ENCODE results near the gene DOCK6.

Gene DOCK6

GRCh38 chr19:11176466-11177193, 85.7 kb downstream of the DOCK6 start:
- peaks cover 23 to 35% (median 32%) of the 10 kb centered on the region in 10 experiments for H3K4me1 ChIP-seq
- TF ChIP-seq Cebpa-rat (IDR thresholded peaks at IDR 0.05): no peak
- no peak overlapping the region for H3K9ac ChIP-seq
- no peak overlapping the region for H3K27ac ChIP-seq
- H3K4me2 ChIP-seq: no peak overlapping the region
- H3K36me3 ChIP-seq: peaks cover 50 to 73% (median 63%) of the 10 kb centered on the region in 11 experiments
- H4K20me1 ChIP-seq: peaks cover 0 to 24% (median 0%) of the 10 kb centered on the region in 11 experiments; a peak in 6 of 22 replicates
- H3K4me3 ChIP-seq: no peak overlapping the region
- no peaks in the 10 kb centered on the region for H3K27me3 ChIP-seq
- H3K9me3 ChIP-seq (replicated peaks in 1 of 11): no peaks in the 10 kb centered on the region

- Histone ChIP-seq H3K4me2 (no peak overlapping the region), H3K27ac (no peak overlapping the region), H3K9me3 (replicated peaks in 1 of 11) (no peaks in the 10 kb centered on the region), H3K9ac (no peak overlapping the region), H3K4me3 (no peak overlapping the region), H3K27me3 (no peaks in the 10 kb centered on the region), H3K4me1 (peaks cover 23 to 28% (median 26%) of the 10 kb centered on the region in 10 experiments), H3K36me3 (peaks cover 55 to 80% (median 70%) of the 10 kb centered on the region in 11 experiments), H4K20me1 (peaks cover 0 to 24% (median 0%) of the 10 kb centered on the region in 11 experiments; a peak in 6 of 22 replicates)
- no peak for TF ChIP-seq Cebpa-rat (IDR thresholded peaks at IDR 0.05)
Observed at GRCh38 chr19:11175920-11176319, 86.4 kb downstream of the DOCK6 start.

GRCh38 chr19:11174336-11174735, 88.0 kb downstream of the DOCK6 start:
- H3K9me3 ChIP-seq (replicated peaks in 1 of 11): no peaks in the 10 kb centered on the region
- H3K4me2 ChIP-seq: no peak overlapping the region
- peaks cover 0 to 24% (median 0%) of the 10 kb centered on the region in 11 experiments; a peak in 6 of 22 replicates for H4K20me1 ChIP-seq
- H3K4me3 ChIP-seq: no peak overlapping the region
- H3K9ac ChIP-seq: no peak overlapping the region
- peaks cover 62 to 96% (median 86%) of the 10 kb centered on the region in 11 experiments for H3K36me3 ChIP-seq
- no peak overlapping the region for H3K27ac ChIP-seq
- no peaks in the 10 kb centered on the region for H3K27me3 ChIP-seq
- peaks cover 8 to 12% (median 11%) of the 10 kb centered on the region in 10 experiments for H3K4me1 ChIP-seq
- TF ChIP-seq Cebpa-rat (IDR thresholded peaks at IDR 0.05): no peak

GRCh38 chr19:11173516-11174155, 88.7 kb downstream of the DOCK6 start:
- no peak for TF ChIP-seq Cebpa-rat (IDR thresholded peaks at IDR 0.05)

GRCh38 chr19:11172576-11172975, 89.7 kb downstream of the DOCK6 start:
- Histone ChIP-seq H3K36me3 (peaks cover 70 to 100% (median 95%) of the 10 kb centered on the region in 11 experiments), H3K9me3 (replicated peaks in 1 of 11) (no peaks in the 10 kb centered on the region), H3K27ac (no peak overlapping the region), H3K9ac (no peak overlapping the region), H3K4me3 (no peak overlapping the region), H3K4me1 (no peaks in the 10 kb centered on the region), H4K20me1 (peaks cover 0 to 18% (median 0%) of the 10 kb centered on the region in 11 experiments; a peak in 6 of 22 replicates), H3K4me2 (no peak overlapping the region), H3K27me3 (no peaks in the 10 kb centered on the region)
- TF ChIP-seq Cebpa-rat (IDR thresholded peaks at IDR 0.05): no peak

More at GRCh38 chr19:11173516-11174155, 88.7 kb downstream of the DOCK6 start:
- H3K4me1 ChIP-seq: peaks cover under 1 to 5% (median 4%) of the 10 kb centered on the region in 10 experiments; a peak in 19 of 20 replicates
- no peaks in the 10 kb centered on the region for H3K27me3 ChIP-seq
- no peak overlapping the region for H3K4me3 ChIP-seq
- peaks cover 68 to 100% (median 92%) of the 10 kb centered on the region in 11 experiments for H3K36me3 ChIP-seq
- H3K9me3 ChIP-seq (replicated peaks in 1 of 11): no peaks in the 10 kb centered on the region
- peaks cover 0 to 20% (median 0%) of the 10 kb centered on the region in 11 experiments; a peak in 6 of 22 replicates for H4K20me1 ChIP-seq
- no peak overlapping the region for H3K27ac ChIP-seq
- H3K4me2 ChIP-seq: no peak overlapping the region
- no peak overlapping the region for H3K9ac ChIP-seq

- H4K20me1 ChIP-seq: peaks cover 0 to 16% (median 0%) of the 10 kb centered on the region in 11 experiments; a peak in 6 of 22 replicates
- peaks cover 64 to 100% (median 93%) of the 10 kb centered on the region in 11 experiments for H3K36me3 ChIP-seq
- H3K9me3 ChIP-seq (replicated peaks in 1 of 11): no peaks in the 10 kb centered on the region
- H3K9ac ChIP-seq: no peak overlapping the region
- no peak overlapping the region for H3K27ac ChIP-seq
- no peak overlapping the region for H3K4me2 ChIP-seq
- H3K4me1 ChIP-seq: no peaks in the 10 kb centered on the region
- H3K4me3 ChIP-seq: no peak overlapping the region
- H3K27me3 ChIP-seq: no peaks in the 10 kb centered on the region
- no peak for TF ChIP-seq Cebpa-rat (IDR thresholded peaks at IDR 0.05)
Observed at GRCh38 chr19:11171144-11171543, 91.2 kb downstream of the DOCK6 start.

- Histone ChIP-seq H3K9me3 (replicated peaks in 1 of 11) (no peaks in the 10 kb centered on the region), H3K4me3 (no peak overlapping the region), H3K4me1 (no peaks in the 10 kb centered on the region), H3K9ac (no peak overlapping the region), H3K36me3 (peaks cover 65 to 100% (median 96%) of the 10 kb centered on the region in 11 experiments), H4K20me1 (peaks cover 0 to 11% (median 0%) of the 10 kb centered on the region in 11 experiments; a peak in 3 of 22 replicates), H3K27ac (no peak overlapping the region), H3K27me3 (no peaks in the 10 kb centered on the region), H3K4me2 (no peak overlapping the region)
- no peak for TF ChIP-seq Cebpa-rat (IDR thresholded peaks at IDR 0.05)
Observed at GRCh38 chr19:11169896-11170678, 92.2 kb downstream of the DOCK6 start.

- H3K27ac ChIP-seq: no peak overlapping the region
- H3K4me3 ChIP-seq: no peak overlapping the region
- H3K27me3 ChIP-seq: no peaks in the 10 kb centered on the region
- no peak for TF ChIP-seq Cebpa-rat (IDR thresholded peaks at IDR 0.05)
- no peaks in the 10 kb centered on the region for H3K4me1 ChIP-seq
- no peaks in the 10 kb centered on the region for H3K9me3 ChIP-seq (replicated peaks in 1 of 11)
- peaks cover 51 to 100% (median 83%) of the 10 kb centered on the region in 11 experiments for H3K36me3 ChIP-seq
- H4K20me1 ChIP-seq: peaks cover 0 to 11% (median 0%) of the 10 kb centered on the region in 11 experiments; a peak in 2 of 22 replicates
- H3K9ac ChIP-seq: no peak overlapping the region
- H3K4me2 ChIP-seq: no peak overlapping the region
Observed at GRCh38 chr19:11168568-11168967, 93.8 kb downstream of the DOCK6 start.
